Neural progenitor cell (in vitro differentiated cells): ENCODE data around the gene AK6.

ENCODE experiments used
- CTCF ChIP-seq: fragments of 200-600 bp; sonication (generic); IDR thresholded peaks from 2 replicates; pipeline ENCODE4 v1.5.1; 2017; ENCODE audit warnings: antibody characterized with exemption, mild to moderate bottlenecking
- EZH2phosphoT487 ChIP-seq: fragments of 200-600 bp; sonication (generic); IDR thresholded peaks from 2 replicates; pipeline ENCODE4 v1.6.1; 2017; ENCODE audit warnings: antibody characterized with exemption

GRCh38 chr5:69404659-69405330 is 35.5 kb upstream of the AK6 start:
- TF ChIP-seq CTCF (no peak), EZH2phosphoT487 (no peak)
